ENCODE data around the gene C17orf100. TPM values are rescaled to one million over a fixed set of nuclear protein-coding genes. Genes with fewer than 3 reads are reported as not detected.

The C17orf100 gene
- total and polyA plus RNA-seq, 8 donors, result 1.3 to 7.6 (median 5.6) TPM

DNA sequence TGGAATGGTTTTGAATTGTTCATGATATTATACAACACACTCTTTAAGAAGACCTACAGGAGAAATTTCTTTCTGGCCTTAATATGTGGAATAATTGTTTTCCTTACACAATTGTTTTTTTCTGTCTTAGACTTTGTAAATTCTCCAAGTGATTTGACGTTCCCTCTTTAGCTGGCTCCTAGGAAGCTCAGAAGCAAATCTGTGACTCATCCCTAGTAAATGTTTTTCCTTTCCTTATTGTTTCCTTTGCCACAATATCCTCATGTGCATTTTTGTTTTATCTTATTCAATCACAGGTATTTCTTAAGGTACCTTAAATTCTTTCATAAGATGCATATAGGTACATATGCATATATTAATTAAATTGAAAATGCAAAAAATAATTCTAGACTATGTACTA, 24.5 kb upstream of the C17orf100 start:
- intact Hi-C loops (cut with DNase I), result no loop called here
- no peak for DNase-seq
- TF ChIP-seq, protein P1, sequence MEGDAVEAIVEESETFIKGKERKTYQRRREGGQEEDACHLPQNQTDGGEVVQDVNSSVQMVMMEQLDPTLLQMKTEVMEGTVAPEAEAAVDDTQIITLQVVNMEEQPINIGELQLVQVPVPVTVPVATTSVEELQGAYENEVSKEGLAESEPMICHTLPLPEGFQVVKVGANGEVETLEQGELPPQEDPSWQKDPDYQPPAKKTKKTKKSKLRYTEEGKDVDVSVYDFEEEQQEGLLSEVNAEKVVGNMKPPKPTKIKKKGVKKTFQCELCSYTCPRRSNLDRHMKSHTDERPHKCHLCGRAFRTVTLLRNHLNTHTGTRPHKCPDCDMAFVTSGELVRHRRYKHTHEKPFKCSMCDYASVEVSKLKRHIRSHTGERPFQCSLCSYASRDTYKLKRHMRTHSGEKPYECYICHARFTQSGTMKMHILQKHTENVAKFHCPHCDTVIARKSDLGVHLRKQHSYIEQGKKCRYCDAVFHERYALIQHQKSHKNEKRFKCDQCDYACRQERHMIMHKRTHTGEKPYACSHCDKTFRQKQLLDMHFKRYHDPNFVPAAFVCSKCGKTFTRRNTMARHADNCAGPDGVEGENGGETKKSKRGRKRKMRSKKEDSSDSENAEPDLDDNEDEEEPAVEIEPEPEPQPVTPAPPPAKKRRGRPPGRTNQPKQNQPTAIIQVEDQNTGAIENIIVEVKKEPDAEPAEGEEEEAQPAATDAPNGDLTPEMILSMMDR (IDR thresholded peaks at IDR 0.05), result no peak
- Histone ChIP-seq H3K4me1 (no peaks in the 10 kb centered on the region), H3K36me3 (peaks cover 0 to 62% of the 10 kb centered on the region in 2 donors), H3K27ac (no peak overlapping the region), H3K4me3 (no peak overlapping the region), H3K9me3 (no peaks in the 10 kb centered on the region), H3K27me3 (no peaks in the 10 kb centered on the region)
- no peak for ATAC-seq

DNA sequence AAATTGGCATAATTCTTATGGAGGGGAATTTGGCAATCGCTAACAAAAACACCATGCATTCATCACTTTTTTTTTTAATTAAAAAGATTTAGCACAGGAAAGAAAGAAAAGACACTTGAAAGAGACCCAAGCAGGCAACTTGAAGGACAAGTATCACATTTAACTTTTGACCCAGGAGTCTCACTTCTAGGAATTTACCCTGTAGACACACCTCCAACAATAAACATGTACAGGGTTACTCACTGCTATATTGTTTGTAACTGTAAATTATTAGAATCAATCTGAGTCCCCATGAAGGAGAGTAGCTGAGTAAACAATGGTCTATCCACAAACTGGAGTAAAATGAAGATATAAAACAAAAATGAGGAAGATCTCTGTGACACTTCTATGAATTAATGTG, 21.2 kb upstream of the C17orf100 start:
- intact Hi-C loops (cut with DNase I), result no loop called here
- peaks cover 0 to 70% of the 10 kb centered on the region in 2 donors for H3K36me3 ChIP-seq
- no peaks in the 10 kb centered on the region for H3K9me3 ChIP-seq
- TF ChIP-seq, protein P1 (IDR thresholded peaks at IDR 0.05), result no peak
- DNase-seq (no peak), ATAC-seq (no peak)
- no peak overlapping the region for H3K27ac ChIP-seq
- no peaks in the 10 kb centered on the region for H3K27me3 ChIP-seq
- H3K4me3 ChIP-seq, result no peak overlapping the region
- H3K4me1 ChIP-seq, result no peaks in the 10 kb centered on the region

DNA sequence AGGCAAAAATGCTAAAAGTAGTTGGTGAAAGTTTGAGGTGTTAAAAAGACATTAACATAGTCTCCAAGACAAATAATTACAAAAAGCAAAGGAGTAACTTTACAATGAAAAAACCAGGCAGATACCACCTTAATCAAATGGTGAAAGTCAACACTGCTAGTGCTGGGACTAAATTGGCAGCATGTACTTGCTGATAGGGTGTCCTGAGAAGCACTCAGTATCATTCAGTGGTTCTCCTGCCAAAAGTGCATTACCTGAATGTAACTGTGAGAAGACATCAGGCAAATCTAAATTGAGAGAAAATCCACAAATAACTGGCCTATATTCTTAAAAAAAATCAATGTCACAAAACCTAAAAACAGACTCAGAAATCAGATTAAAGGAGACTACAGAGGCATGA, 19.0 kb upstream of the C17orf100 start:
- Histone ChIP-seq H3K36me3 (peaks cover 0 to 57% of the 10 kb centered on the region in 2 donors), H3K27me3 (no peaks in the 10 kb centered on the region), H3K4me3 (no peak overlapping the region), H3K27ac (no peak overlapping the region), H3K4me1 (no peaks in the 10 kb centered on the region), H3K9me3 (no peaks in the 10 kb centered on the region)
- DNase-seq (no peak), ATAC-seq (no peak)
- TF ChIP-seq, protein P1 (IDR thresholded peaks at IDR 0.05), result no peak
- intact Hi-C loops (cut with DNase I), result no loop called here

DNA sequence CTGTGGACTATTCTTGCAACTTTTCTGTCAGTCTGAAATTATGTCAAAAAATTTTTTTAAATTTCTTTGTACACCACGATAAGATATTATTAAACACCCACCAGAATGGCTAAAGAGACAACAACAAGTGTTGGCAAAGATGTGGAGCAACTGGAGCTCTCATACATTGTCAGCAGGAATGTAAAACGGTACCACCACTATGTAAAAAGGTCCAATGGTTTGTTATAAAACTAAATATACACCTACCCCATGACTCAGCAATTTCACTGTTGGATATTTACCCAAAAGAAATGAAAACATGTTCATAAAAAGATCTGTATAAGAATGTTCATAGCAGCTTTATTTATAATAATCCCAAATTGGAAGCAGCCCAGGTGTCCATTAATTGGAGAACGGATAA, 18.3 kb upstream of the C17orf100 start:
- Histone ChIP-seq H3K36me3 (peaks cover 0 to 49% of the 10 kb centered on the region in 2 donors), H3K27me3 (no peaks in the 10 kb centered on the region), H3K4me3 (no peak overlapping the region), H3K27ac (no peak overlapping the region), H3K9me3 (no peaks in the 10 kb centered on the region), H3K4me1 (no peaks in the 10 kb centered on the region)
- TF ChIP-seq, protein P1 (IDR thresholded peaks at IDR 0.05), result no peak
- intact Hi-C loops (cut with DNase I), result no loop called here
- no peak for ATAC-seq
- DNase-seq, result no peak

DNA sequence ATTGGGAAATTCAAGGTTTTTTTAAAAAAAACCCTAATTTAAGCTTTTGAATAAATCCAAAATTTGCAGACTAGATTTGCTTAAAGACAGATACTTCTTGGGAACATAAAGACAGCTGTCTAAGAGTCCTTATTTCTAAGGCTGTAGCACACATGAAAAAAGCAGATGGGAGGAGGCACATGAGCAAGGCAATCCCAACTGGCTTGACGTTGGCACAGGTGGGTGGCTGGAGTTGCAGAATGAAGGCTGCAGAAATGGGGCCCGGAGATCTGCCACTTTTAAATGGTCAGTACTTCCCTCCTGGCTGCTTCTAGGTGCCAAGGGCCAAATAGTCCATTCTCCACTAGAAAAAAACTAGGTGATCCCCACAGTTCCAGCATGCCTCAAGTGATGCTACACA, 15.5 kb upstream of the C17orf100 start:
- H3K9me3 ChIP-seq, result no peaks in the 10 kb centered on the region
- H3K4me3 ChIP-seq, result no peak overlapping the region
- TF ChIP-seq, protein P1 (IDR thresholded peaks at IDR 0.05), result no peak
- H3K4me1 ChIP-seq, result peaks cover 0 to 13% of the 10 kb centered on the region in 2 donors
- no peak for DNase-seq
- H3K36me3 ChIP-seq, result peaks cover 0 to 38% of the 10 kb centered on the region in 2 donors
- H3K27me3 ChIP-seq, result no peaks in the 10 kb centered on the region
- ATAC-seq, result no peak
- H3K27ac ChIP-seq, result no peak overlapping the region
- intact Hi-C loops (cut with DNase I), result no loop called here
